ENCODE results near the gene GLO1.

The GLO1 gene

DNA sequence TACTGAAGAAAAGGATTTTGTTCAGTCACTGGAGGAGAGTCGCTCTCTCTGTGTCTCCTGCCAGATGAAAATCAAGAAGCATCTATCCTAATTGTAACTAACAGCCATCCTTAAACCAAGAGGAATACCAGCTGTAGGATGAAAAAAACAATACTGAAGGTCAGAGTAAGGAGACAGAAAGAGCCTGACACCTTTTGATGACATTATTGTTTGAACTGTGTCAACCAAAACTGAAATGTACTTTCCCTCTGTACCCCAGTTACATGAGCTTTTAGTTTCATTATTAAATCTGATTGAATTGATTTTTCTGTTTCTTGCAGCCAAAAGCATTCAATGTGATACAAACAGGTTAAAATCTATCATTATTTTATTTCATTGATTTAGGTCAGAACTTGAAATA is 46.0 kb downstream of the GLO1 start:
- TF ChIP-seq, protein P1, sequence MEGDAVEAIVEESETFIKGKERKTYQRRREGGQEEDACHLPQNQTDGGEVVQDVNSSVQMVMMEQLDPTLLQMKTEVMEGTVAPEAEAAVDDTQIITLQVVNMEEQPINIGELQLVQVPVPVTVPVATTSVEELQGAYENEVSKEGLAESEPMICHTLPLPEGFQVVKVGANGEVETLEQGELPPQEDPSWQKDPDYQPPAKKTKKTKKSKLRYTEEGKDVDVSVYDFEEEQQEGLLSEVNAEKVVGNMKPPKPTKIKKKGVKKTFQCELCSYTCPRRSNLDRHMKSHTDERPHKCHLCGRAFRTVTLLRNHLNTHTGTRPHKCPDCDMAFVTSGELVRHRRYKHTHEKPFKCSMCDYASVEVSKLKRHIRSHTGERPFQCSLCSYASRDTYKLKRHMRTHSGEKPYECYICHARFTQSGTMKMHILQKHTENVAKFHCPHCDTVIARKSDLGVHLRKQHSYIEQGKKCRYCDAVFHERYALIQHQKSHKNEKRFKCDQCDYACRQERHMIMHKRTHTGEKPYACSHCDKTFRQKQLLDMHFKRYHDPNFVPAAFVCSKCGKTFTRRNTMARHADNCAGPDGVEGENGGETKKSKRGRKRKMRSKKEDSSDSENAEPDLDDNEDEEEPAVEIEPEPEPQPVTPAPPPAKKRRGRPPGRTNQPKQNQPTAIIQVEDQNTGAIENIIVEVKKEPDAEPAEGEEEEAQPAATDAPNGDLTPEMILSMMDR (IDR thresholded peaks at IDR 0.05): no peak
- no peak for DNase-seq
- H3K4me3 ChIP-seq: no peak overlapping the region
- peaks cover 0 to 18% (median 8%) of the 10 kb centered on the region in 3 donors for H3K36me3 ChIP-seq
- no peaks in the 10 kb centered on the region for H3K4me1 ChIP-seq
- H3K9me3 ChIP-seq: no peaks in the 10 kb centered on the region
- H3K27me3 ChIP-seq: no peaks in the 10 kb centered on the region
- intact Hi-C loops (cut with DNase I; ENCODE audit: low total_unique reads): no loop called here
- H3K27ac ChIP-seq: no peak overlapping the region

DNA sequence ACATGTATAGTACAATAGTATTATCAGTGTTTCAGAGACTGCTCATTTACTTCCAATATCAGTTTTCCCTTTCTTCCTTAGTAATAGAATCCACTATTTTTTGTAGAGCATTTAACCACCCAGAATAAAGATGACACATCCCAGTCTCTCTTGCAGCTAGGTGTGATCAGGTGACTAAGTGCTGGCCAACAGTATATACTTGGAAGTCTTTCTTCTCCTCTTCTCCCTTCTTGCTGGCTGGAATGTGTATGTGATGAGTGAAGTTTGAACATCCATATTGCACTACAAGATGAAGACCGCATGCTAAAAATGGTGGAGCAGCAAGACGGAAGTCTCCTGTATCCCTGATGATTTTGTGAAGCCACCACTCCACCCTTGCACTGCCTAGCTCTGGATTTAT is 48.7 kb downstream of the GLO1 start:
- Histone ChIP-seq H3K4me1 (no peaks in the 10 kb centered on the region), H3K36me3 (peaks cover 6 to 23% (median 8%) of the 10 kb centered on the region in 3 donors), H3K4me3 (no peak overlapping the region), H3K9me3 (no peaks in the 10 kb centered on the region), H3K27me3 (no peaks in the 10 kb centered on the region), H3K27ac (no peak overlapping the region)
- no peak for DNase-seq
- intact Hi-C loops (cut with DNase I; ENCODE audit: low total_unique reads): no loop called here
- TF ChIP-seq, protein P1 (IDR thresholded peaks at IDR 0.05): no peak

DNA sequence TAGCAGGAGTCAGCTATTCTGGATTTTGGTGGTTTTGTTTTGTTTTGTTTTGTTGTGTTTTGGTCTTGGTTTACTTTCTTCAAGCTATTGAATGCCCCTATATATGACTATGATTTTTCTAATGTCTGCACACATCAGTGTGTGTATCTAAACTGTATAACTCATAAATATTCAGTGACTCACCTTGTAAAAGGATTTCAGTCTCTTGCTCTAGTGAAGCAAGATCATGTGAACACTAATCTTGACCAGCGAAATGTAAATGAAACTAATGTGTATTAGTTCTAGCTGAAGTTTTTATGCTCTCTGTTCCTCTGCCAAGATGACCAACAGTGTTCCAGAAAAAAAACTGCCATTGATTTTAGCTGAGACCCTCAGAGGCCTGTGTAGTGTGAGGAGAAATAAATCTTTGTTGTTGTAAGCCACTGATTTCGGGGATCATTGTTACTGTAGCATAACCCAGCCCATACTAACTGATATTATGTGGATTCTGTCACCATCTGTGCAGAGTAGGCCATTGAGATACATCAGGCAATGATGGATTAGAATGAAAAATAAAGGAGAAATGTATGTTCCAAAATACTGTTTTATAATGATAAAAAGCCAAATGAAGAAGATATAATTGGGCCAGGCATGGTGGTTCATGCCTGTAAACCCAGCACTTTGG is 51.7 kb downstream of the GLO1 start:
- H3K4me1 ChIP-seq: no peaks in the 10 kb centered on the region
- H3K36me3 ChIP-seq: peaks cover 0 to 18% (median 6%) of the 10 kb centered on the region in 3 donors
- no peaks in the 10 kb centered on the region for H3K9me3 ChIP-seq
- H3K4me3 ChIP-seq: no peak overlapping the region
- TF ChIP-seq, protein P1 (IDR thresholded peaks at IDR 0.05): no peak
- no peaks in the 10 kb centered on the region for H3K27me3 ChIP-seq
- H3K27ac ChIP-seq: no peak overlapping the region
- intact Hi-C loops (cut with DNase I; ENCODE audit: low total_unique reads): no loop called here
- no peak for DNase-seq

DNA sequence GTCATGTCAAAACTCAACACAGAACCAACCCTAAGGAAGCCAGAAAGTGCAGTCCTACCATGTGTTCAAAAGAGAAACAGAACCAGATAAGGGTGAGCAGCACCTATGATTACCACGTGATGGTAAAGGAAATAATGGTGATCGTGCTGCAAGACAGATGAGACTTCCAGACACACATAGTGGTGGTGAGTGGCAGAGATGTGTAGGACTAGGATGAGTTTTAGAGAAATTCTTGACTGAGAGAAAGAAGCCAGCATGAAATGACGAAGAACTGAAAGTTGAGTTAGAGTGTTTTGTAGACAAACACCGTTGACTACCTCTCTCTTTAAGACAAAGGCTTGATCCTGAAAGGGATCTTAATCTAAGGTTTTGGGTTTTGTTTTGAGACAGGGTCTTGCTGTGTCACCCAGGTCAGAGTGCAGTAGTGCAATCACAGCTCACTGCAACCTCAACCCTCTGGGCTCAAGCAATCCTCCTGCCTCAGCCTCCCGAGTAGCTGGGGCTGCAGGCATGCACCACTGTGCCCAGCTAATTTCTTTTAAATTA is 52.7 kb downstream of the GLO1 start:
- Histone ChIP-seq H3K27ac (no peak overlapping the region), H3K4me3 (no peak overlapping the region), H3K27me3 (no peaks in the 10 kb centered on the region), H3K9me3 (no peaks in the 10 kb centered on the region), H3K36me3 (peaks cover 0 to 10% (median 6%) of the 10 kb centered on the region in 3 donors), H3K4me1 (no peaks in the 10 kb centered on the region)
- TF ChIP-seq, protein P1 (IDR thresholded peaks at IDR 0.05): no peak
- no peak for DNase-seq
- intact Hi-C loops (cut with DNase I; ENCODE audit: low total_unique reads): no loop called here

DNA sequence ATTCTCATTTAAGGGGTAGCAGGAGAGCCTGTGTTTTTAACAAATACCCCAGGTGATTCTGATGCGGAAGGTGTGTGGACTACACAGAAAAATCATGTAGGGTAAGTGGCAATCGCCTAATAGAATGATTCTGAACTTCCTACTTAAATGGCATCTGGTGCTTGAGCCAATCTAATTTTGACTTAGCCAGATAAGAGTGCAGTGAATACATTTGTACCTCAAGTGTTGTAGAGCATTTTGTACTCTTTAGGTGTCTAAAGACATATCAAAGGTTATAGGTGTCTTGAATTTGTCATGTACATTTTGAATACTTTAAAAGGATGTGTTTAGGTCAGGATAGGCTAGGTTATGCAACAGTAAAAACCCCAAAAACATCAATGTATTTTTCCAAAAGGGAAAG is 53.2 kb downstream of the GLO1 start:
- intact Hi-C loops (cut with DNase I; ENCODE audit: low total_unique reads): no loop called here
- H3K27me3 ChIP-seq: no peaks in the 10 kb centered on the region
- no peak for DNase-seq

More for the DNA sequence above, 53.2 kb downstream of the GLO1 start:
- H3K4me3 ChIP-seq: no peak overlapping the region
- H3K9me3 ChIP-seq: no peaks in the 10 kb centered on the region
- peaks cover 0 to 6% (median 5%) of the 10 kb centered on the region in 3 donors for H3K36me3 ChIP-seq
- TF ChIP-seq, protein P1 (IDR thresholded peaks at IDR 0.05): no peak
- H3K27ac ChIP-seq: no peak overlapping the region
- no peaks in the 10 kb centered on the region for H3K4me1 ChIP-seq
